ENCODE results near the gene PHLDB3. TPM values are rescaled to one million over a fixed set of nuclear protein-coding genes. Genes with fewer than 3 reads are reported as not detected.
A peak's percentile ranks its signal among the peaks of the same experiment; 100 is the strongest.
"Not testable (repeated sequence)": the region's sequence is repeated elsewhere in the genome, so short reads cannot be mapped to it uniquely, and the experiment has no call there.

Gene PHLDB3
- polyA plus RNA-seq, 3 donors: 10.5 to 10.9 (median 10.7) TPM

GRCh38 chr19:43444531-43445287 lies 59.8 kb downstream of the PHLDB3 start:
- DNase-seq: no peak

GRCh38 chr19:43444091-43444490 lies 60.5 kb downstream of the PHLDB3 start:
- DNase-seq: not testable (repeated sequence)

- no peak for DNase-seq
These were observed 62.8 kb downstream of the PHLDB3 start for GRCh38 chr19:43441716-43442115.

GRCh38 chr19:43439709-43440063 lies 64.9 kb downstream of the PHLDB3 start:
- no peak for DNase-seq

DNA sequence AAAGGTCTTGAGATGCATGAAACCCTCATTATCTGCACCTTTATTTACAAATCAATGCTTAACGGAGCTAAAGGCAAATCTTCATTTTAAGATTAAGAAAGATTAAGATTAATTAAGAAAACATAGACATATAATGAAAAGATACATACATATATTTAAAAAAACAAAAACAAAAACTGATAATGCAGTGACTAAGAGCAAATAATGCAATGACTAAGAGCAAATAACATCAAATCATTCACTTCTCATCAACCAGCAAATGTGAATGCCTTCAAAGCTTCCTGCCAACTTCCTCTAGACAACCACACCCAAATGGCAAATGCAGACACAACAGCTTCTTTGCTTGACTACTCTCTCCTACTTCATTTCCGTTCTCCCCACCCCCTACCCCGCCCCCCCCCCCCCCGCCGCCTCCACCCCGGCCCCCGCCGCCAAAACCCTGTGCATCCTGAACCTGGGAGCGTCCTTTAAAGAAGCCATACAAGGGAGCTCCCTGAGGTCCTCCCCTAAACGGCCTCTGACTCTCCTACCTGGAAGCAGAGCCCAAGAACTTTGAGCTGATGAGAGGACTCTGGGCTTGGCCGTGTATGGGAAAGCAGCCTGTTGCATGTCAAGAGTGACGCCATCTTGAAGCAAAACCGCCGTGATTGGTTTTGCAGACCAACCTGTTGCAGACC lies 65.4 kb downstream of the PHLDB3 start:
- DNase-seq: no peak

- peak; percentile 75 for DNase-seq
These were observed 66.1 kb downstream of the PHLDB3 start for GRCh38 chr19:43438291-43439031.

GRCh38 chr19:43437712-43438111 lies 66.8 kb downstream of the PHLDB3 start:
- DNase-seq: no peak

DNA sequence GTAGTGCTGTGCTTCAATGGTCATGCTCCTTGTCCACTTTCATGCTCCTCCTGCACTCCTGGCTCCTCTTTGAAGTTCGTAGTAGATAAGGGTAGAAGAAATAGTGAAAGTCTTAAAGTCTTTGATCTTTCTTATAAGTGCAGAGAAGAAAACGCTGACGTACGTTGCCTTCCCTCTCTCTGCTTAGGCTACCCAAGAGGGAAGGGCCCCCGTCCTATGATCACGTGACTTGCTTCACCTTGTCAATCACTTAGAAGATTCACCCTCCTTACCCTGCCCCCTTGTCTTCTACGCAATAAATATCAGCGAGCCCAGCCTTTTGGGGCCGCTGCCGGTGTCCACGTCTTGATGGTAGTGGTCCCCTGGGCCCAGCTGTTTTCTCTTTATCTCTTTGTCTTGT lies 67.3 kb downstream of the PHLDB3 start:
- DNase-seq: not testable (repeated sequence)

DNA sequence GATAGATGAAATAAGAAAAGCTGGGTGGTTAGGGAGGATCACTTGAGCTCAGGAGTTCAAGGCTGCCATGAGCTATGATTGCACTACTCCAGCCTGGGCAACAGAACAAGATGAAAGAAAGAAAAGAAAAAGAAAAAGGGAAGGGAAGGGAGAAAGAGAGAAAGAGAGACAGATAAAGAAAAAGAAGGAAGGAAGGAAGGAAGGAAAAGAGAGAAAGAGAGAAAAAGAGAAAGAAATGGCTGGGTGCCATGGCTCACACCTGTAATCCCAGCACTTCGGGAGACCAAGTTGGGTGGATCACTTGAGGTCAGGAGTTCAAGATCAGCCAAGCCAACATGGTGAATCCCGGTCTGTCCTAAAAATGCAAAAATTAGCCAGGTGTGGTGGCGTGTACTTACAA lies 68.8 kb downstream of the PHLDB3 start:
- no peak for DNase-seq

GRCh38 chr19:43433689-43434088 lies 70.9 kb downstream of the PHLDB3 start:
- DNase-seq: no peak

GRCh38 chr19:43433358-43433673 lies 71.2 kb downstream of the PHLDB3 start:
- DNase-seq: no peak

DNA sequence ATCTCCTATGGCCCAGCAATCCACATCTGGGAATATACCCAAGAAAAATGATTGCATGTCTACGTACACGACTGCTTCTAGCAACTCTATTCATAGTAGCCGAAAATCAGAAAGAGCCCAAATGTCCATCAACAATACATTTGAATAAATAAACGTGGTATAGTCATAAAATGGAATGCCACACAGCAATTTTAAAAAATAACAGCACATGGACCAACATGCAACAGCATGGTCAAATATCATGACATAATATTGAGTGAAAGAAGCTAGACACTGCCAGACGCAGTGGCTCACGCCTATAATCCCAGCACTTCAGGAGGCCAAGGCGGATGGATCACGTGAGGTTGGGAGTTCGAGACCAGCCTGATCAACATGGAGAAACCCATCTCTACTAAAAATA lies 73.6 kb downstream of the PHLDB3 start:
- DNase-seq: no peak

- no peak for DNase-seq
These were observed 74.3 kb downstream of the PHLDB3 start for GRCh38 chr19:43430142-43430710.

DNA sequence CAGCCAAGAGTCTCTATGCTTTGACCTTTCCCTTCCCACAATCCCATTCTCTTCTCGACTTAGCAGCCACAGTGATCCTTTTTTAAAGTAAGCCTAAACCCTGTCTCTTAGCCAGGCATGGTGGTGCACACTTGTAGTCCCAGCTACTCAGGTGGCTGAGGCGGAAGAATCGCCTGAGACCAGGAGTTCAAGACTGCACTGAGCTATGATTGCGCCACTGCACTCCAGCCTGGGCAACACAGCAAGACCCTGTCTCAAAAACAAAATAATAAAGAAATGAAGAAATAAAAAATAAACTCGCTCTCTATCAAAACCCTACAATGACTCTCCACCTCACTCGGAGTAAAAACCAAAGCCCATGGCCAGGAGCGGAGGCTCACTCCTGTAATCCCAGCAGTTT lies 75.2 kb downstream of the PHLDB3 start:
- DNase-seq: no peak

DNA sequence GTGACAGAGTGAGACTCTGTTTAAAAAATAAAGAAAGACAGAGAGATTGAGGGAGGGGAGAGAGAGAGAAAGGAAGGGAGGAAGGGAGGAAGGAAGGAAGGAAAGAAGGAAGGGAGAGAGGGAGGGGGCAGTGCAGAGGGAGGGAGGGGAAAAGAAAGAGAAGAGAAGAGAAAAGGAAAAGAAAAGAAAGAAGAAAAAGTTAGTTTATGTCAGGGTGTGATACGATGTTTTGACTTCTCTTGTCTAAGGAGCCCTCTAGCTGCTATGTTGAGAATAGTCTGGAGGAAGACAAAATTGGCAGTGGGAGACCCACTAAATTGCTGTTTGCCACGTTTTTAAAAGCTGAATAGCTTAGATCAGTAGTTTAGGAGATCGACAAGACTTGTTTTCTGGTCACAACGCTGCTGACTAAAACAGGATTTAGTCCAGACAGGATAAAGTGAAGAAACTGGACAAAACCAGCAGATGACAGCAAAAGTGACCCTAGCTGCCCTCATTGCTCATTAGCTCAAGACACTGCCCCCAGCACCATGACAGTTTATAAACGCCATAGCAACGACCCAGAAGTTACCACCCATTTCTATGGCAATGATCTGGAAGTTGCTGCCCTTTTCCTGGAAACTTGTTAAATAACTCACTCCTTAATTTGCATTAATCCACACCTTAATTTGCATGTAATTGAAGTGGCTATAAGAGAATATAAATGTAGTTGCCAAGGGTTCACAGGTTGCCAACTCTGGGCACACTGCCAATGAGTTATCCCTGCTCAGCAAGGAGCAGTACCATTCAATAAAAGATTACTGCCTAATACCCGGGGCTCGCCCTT lies 78.8 kb downstream of the PHLDB3 start:
- no peak for DNase-seq

Other genes with a start within 250 kb of the PHLDB3 start
- not detected for gene PSG9, start 235.2 kb downstream of the PHLDB3 start, polyA plus RNA-seq (ENCODE audit: insufficient read length in 3 of 3)
- gene CD177, start 151.1 kb downstream of the PHLDB3 start, polyA plus RNA-seq (ENCODE audit: insufficient read length in 3 of 3): under 1 TPM in 2 of 3 donors, not detected in 1; 0.23 to 0.44 TPM
- not detected for gene TEX101, start 89.9 kb downstream of the PHLDB3 start, polyA plus RNA-seq (ENCODE audit: insufficient read length in 3 of 3)
- 1 to 10 TPM; 1.4 to 4.1 (median 2.2) TPM for gene LYPD3, start 39.1 kb downstream of the PHLDB3 start, polyA plus RNA-seq (ENCODE audit: insufficient read length in 3 of 3)
- 10 to 100 TPM; 25.5 to 30.8 (median 28.3) TPM for gene ETHE1, start 22.5 kb upstream of the PHLDB3 start, polyA plus RNA-seq (ENCODE audit: insufficient read length in 3 of 3)
- 1 to 10 TPM; 2.7 to 3.0 (median 2.9) TPM for gene ZNF575, start 28.4 kb upstream of the PHLDB3 start, polyA plus RNA-seq (ENCODE audit: insufficient read length in 3 of 3)
- 10 to 100 TPM; 59.8 to 78.8 (median 71.2) TPM for gene XRCC1, start 70.8 kb upstream of the PHLDB3 start, polyA plus RNA-seq (ENCODE audit: insufficient read length in 3 of 3)
- gene PINLYP, start 71.1 kb upstream of the PHLDB3 start, polyA plus RNA-seq (ENCODE audit: insufficient read length in 3 of 3): 10 to 100 TPM; 16.1 to 24.2 (median 20.2) TPM
- gene IRGQ, start 91.4 kb upstream of the PHLDB3 start, polyA plus RNA-seq (ENCODE audit: insufficient read length in 3 of 3): 10 to 100 TPM; 12.1 to 21.0 (median 18.3) TPM
- gene ZNF576, start 91.8 kb upstream of the PHLDB3 start, polyA plus RNA-seq (ENCODE audit: insufficient read length in 3 of 3): 10 to 100 TPM; 11.1 to 13.8 (median 12.7) TPM
- gene SRRM5, start 107.3 kb upstream of the PHLDB3 start, polyA plus RNA-seq (ENCODE audit: insufficient read length in 3 of 3): 1 to 10 TPM in 2 of 3 donors, under 1 TPM in 1; 0.48 to 2.5 (median 1.8) TPM
- 100 to 1,000 TPM; 107 to 138 (median 127) TPM for gene ZNF428, start 114.9 kb upstream of the PHLDB3 start, polyA plus RNA-seq (ENCODE audit: insufficient read length in 3 of 3)
- 10 to 100 TPM; 55.2 to 64.2 (median 61.2) TPM for gene CADM4, start 135.1 kb upstream of the PHLDB3 start, polyA plus RNA-seq (ENCODE audit: insufficient read length in 3 of 3)
- gene PLAUR, start 165.4 kb upstream of the PHLDB3 start, polyA plus RNA-seq (ENCODE audit: insufficient read length in 3 of 3): 10 to 100 TPM in 1 of 3 donors, 1 to 10 TPM in 2; 8.5 to 10.1 (median 9.8) TPM
- not detected for gene IRGC, start 211.3 kb upstream of the PHLDB3 start, polyA plus RNA-seq (ENCODE audit: insufficient read length in 3 of 3)